ENCODE data around the gene PDYN.
"Not testable (repeated sequence)": the region's sequence is repeated elsewhere in the genome, so short reads cannot be mapped to it uniquely, and the experiment has no call there.

PDYN gene

DNA sequence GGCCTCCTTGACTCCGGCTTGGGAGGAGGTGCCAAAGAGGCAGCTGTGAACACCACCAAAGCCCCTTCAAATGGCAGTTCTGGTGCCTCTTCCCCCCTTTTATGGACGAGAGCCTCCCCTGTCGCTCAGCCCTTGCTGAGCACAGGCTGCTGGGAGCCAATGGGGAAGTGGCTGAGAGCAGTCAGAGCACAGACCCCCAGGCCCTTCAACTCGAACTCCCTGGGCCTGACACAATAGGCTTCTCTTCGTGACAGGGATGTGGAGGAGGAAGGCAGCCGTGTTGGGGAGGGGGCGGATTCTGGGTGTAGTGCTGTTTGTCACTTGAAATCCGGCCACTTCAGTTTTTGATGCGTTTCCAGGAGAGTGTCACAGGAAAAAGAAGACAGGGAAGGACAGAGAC, at the start of gene PDYN:
TSS of gene PDYN (minus strand) at position 73 of the 400 bp plus-strand sequence. CDS start 10,974 bp downstream, outside the sequence.
- Histone ChIP-seq H3K79me2 (ENCODE audit: control insufficient read depth, insufficient read depth, low read length, unreplicated experiment) (no peaks in the 10 kb centered on the region), H3K27me3 (ENCODE audit: insufficient read depth, low read length) (peaks cover 98% of the 10 kb centered on the region), H3K36me3 (ENCODE audit: insufficient read depth, low read length) (no peaks in the 10 kb centered on the region), H2AFZ (ENCODE audit: low read length, unreplicated experiment) (no peak within 1 kb of the TSS), H3K27ac (ENCODE audit: low read depth, low read length) (no peak within 1 kb of the TSS), H3K4me3 (ENCODE audit: low read depth, low read length) (no peak within 1 kb of the TSS), H3K4me1 (ENCODE audit: control insufficient read depth, insufficient read depth, low read length, unreplicated experiment) (no peaks in the 10 kb centered on the region)

DNA sequence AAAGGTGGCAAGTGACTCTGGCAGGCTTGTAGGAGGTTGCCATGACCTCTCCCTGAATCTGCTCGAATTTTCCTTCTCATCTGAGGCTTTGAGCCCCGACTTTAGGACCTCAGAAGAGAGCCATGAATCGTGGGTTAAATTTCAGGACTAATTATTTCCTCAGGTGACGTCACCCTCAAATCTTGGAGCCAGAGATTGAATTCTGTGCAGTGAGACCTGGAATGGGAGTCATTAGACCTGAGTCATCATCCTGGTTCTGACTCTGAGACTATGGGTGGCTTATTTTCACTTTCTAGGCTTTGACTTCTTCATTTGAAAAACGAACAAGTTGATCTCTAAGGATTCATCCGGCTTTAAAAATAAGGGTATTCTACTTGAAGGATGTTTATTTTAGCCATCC, 48.5 kb upstream of the PDYN start:
- Histone ChIP-seq H3K4me3 (ENCODE audit: low read depth, low read length) (no peak overlapping the region), H3K4me1 (ENCODE audit: control insufficient read depth, insufficient read depth, low read length, unreplicated experiment) (no peaks in the 10 kb centered on the region), H3K27ac (ENCODE audit: low read depth, low read length) (no peak overlapping the region), H2AFZ (ENCODE audit: low read length, unreplicated experiment) (no peak overlapping the region), H3K27me3 (ENCODE audit: insufficient read depth, low read length) (peaks cover 61% of the 10 kb centered on the region), H3K79me2 (ENCODE audit: control insufficient read depth, insufficient read depth, low read length, unreplicated experiment) (no peaks in the 10 kb centered on the region), H3K36me3 (ENCODE audit: insufficient read depth, low read length) (no peaks in the 10 kb centered on the region)

- H3K4me1 ChIP-seq (ENCODE audit: control insufficient read depth, insufficient read depth, low read length, unreplicated experiment): no peaks in the 10 kb centered on the region
- H3K79me2 ChIP-seq (ENCODE audit: control insufficient read depth, insufficient read depth, low read length, unreplicated experiment): no peaks in the 10 kb centered on the region
- no peak overlapping the region for H2AFZ ChIP-seq (ENCODE audit: low read length, unreplicated experiment)
- H3K4me3 ChIP-seq (ENCODE audit: low read depth, low read length): no peak overlapping the region
- H3K27ac ChIP-seq (ENCODE audit: low read depth, low read length): no peak overlapping the region
- H3K27me3 ChIP-seq (ENCODE audit: insufficient read depth, low read length): peaks cover 66% of the 10 kb centered on the region
- H3K36me3 ChIP-seq (ENCODE audit: insufficient read depth, low read length): no peaks in the 10 kb centered on the region
Observed at GRCh38 chr20:2038161-2038560, 44.3 kb upstream of the PDYN start.

GRCh38 chr20:2037296-2037914, 43.5 kb upstream of the PDYN start:
- no peak overlapping the region for H3K4me3 ChIP-seq (ENCODE audit: low read depth, low read length)

GRCh38 chr20:2036357-2036756, 42.5 kb upstream of the PDYN start:
- not testable (repeated sequence) for H3K79me2 ChIP-seq (ENCODE audit: control insufficient read depth, insufficient read depth, low read length, unreplicated experiment); H2AFZ ChIP-seq (ENCODE audit: low read length, unreplicated experiment); H3K27ac ChIP-seq (ENCODE audit: low read depth, low read length); H3K4me1 ChIP-seq (ENCODE audit: control insufficient read depth, insufficient read depth, low read length, unreplicated experiment); H3K4me3 ChIP-seq (ENCODE audit: low read depth, low read length); H3K36me3 ChIP-seq (ENCODE audit: insufficient read depth, low read length)
- H3K27me3 ChIP-seq (ENCODE audit: insufficient read depth, low read length): peaks cover 84% of the 10 kb centered on the region

More at GRCh38 chr20:2037296-2037914, 43.5 kb upstream of the PDYN start:
- Histone ChIP-seq H3K79me2 (ENCODE audit: control insufficient read depth, insufficient read depth, low read length, unreplicated experiment) (no peaks in the 10 kb centered on the region), H3K4me1 (ENCODE audit: control insufficient read depth, insufficient read depth, low read length, unreplicated experiment) (no peaks in the 10 kb centered on the region), H2AFZ (ENCODE audit: low read length, unreplicated experiment) (no peak overlapping the region), H3K36me3 (ENCODE audit: insufficient read depth, low read length) (no peaks in the 10 kb centered on the region), H3K27ac (ENCODE audit: low read depth, low read length) (no peak overlapping the region), H3K27me3 (ENCODE audit: insufficient read depth, low read length) (peaks cover 73% of the 10 kb centered on the region)

DNA sequence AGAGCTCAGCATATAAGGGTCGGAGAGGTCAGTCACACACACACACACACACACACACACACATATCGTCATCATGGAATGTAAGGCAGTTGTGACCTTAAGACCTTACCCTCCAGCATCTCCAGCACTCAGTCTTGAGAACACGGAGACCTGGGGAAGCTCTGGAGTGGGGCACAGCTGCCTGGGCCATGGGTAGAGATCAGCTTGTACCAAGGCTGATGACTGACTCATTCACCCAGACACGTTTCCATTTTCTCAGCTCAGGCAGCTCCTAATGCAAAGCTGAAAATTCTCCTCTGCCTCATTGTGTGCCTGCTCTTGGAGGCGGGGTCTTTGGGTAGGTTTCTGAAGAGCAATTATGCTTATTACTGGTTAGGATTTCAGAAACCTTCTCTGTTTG, 38.3 kb upstream of the PDYN start:
- H3K79me2 ChIP-seq (ENCODE audit: control insufficient read depth, insufficient read depth, low read length, unreplicated experiment): no peaks in the 10 kb centered on the region
- H3K4me3 ChIP-seq (ENCODE audit: low read depth, low read length): no peak overlapping the region
- H3K4me1 ChIP-seq (ENCODE audit: control insufficient read depth, insufficient read depth, low read length, unreplicated experiment): no peaks in the 10 kb centered on the region
- H3K27ac ChIP-seq (ENCODE audit: low read depth, low read length): no peak overlapping the region
- no peak overlapping the region for H2AFZ ChIP-seq (ENCODE audit: low read length, unreplicated experiment)
- H3K27me3 ChIP-seq (ENCODE audit: insufficient read depth, low read length): peaks cover 78% of the 10 kb centered on the region
- no peaks in the 10 kb centered on the region for H3K36me3 ChIP-seq (ENCODE audit: insufficient read depth, low read length)

DNA sequence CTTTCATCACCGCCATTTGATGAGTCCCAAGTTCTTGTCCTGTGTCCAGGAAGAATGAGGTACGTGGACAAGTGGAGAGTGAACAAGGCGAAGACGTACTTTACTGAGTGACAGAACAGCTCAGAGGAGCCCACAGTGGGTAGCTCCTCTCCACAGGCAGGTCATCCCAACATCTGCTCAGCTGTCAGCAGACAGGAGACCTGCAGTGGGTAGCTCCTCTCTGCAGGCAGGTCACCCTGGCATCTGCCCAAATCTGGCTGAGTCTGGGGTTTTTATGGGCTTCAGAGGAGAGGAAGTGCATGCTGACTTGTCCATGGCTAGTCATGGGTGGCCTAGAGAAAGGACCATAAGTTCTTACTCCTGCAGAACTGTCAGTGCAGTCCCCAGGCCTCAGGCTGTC, 32.7 kb upstream of the PDYN start:
- Histone ChIP-seq H2AFZ (ENCODE audit: low read length, unreplicated experiment) (no peak overlapping the region), H3K79me2 (ENCODE audit: control insufficient read depth, insufficient read depth, low read length, unreplicated experiment) (no peaks in the 10 kb centered on the region), H3K4me1 (ENCODE audit: control insufficient read depth, insufficient read depth, low read length, unreplicated experiment) (no peaks in the 10 kb centered on the region), H3K4me3 (ENCODE audit: low read depth, low read length) (no peak overlapping the region), H3K27ac (ENCODE audit: low read depth, low read length) (no peak overlapping the region), H3K36me3 (ENCODE audit: insufficient read depth, low read length) (no peaks in the 10 kb centered on the region), H3K27me3 (ENCODE audit: insufficient read depth, low read length) (peaks cover 69% of the 10 kb centered on the region)

DNA sequence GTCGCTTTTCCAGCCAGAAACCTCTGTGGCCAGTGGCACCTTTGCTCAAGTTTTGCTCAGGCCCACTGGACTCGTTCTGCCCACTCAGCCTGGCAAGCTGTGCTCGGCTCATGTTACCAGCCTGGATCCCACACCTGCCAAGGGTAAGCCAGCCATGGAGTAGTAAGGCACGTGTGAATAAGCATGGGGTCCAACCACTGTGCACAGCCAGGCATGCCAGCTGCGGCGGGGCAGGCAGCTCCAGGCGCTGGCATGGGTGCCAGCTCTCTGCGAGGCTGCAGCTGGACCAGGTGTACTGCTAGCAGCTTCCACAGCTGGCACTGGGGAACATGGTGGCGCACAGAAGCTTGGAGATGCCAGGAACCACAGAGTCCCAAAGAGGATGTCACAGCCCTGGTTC, 32.1 kb upstream of the PDYN start:
- no peak overlapping the region for H2AFZ ChIP-seq (ENCODE audit: low read length, unreplicated experiment)
- H3K4me3 ChIP-seq (ENCODE audit: low read depth, low read length): no peak overlapping the region
- H3K27me3 ChIP-seq (ENCODE audit: insufficient read depth, low read length): peaks cover 67% of the 10 kb centered on the region
- no peaks in the 10 kb centered on the region for H3K4me1 ChIP-seq (ENCODE audit: control insufficient read depth, insufficient read depth, low read length, unreplicated experiment)
- no peaks in the 10 kb centered on the region for H3K79me2 ChIP-seq (ENCODE audit: control insufficient read depth, insufficient read depth, low read length, unreplicated experiment)
- no peaks in the 10 kb centered on the region for H3K36me3 ChIP-seq (ENCODE audit: insufficient read depth, low read length)
- H3K27ac ChIP-seq (ENCODE audit: low read depth, low read length): no peak overlapping the region

DNA sequence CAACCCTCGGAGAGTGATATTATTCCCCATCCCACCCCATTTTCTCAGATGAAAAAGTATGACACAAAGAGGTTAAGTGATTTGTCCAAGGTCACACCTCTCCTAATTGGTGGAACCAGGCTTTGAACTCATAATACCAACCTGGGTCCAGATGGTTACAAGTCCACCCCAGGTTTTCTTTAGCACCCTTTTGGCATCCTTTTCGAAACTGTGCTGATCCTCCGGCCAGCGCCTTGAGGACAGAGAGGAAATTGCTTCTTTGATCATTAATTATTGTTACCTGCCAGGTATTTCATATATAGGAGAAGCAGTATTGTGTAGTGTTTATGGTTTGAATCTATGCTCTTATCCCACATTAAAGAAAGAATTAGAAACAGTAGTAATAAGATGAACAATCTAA, 29.3 kb upstream of the PDYN start:
- H3K36me3 ChIP-seq (ENCODE audit: insufficient read depth, low read length): no peaks in the 10 kb centered on the region
- peaks cover 79% of the 10 kb centered on the region for H3K27me3 ChIP-seq (ENCODE audit: insufficient read depth, low read length)

GRCh38 chr20:2022163-2022562, 28.3 kb upstream of the PDYN start:
- H3K27ac ChIP-seq (ENCODE audit: low read depth, low read length): no peak overlapping the region
- peaks cover 87% of the 10 kb centered on the region for H3K27me3 ChIP-seq (ENCODE audit: insufficient read depth, low read length)
- H3K4me3 ChIP-seq (ENCODE audit: low read depth, low read length): no peak overlapping the region
- H2AFZ ChIP-seq (ENCODE audit: low read length, unreplicated experiment): no peak overlapping the region
- H3K79me2 ChIP-seq (ENCODE audit: control insufficient read depth, insufficient read depth, low read length, unreplicated experiment): no peaks in the 10 kb centered on the region
- H3K4me1 ChIP-seq (ENCODE audit: control insufficient read depth, insufficient read depth, low read length, unreplicated experiment): no peaks in the 10 kb centered on the region
- H3K36me3 ChIP-seq (ENCODE audit: insufficient read depth, low read length): no peaks in the 10 kb centered on the region

More for the DNA sequence above, 29.3 kb upstream of the PDYN start:
- Histone ChIP-seq H3K4me3 (ENCODE audit: low read depth, low read length) (no peak overlapping the region), H3K4me1 (ENCODE audit: control insufficient read depth, insufficient read depth, low read length, unreplicated experiment) (no peaks in the 10 kb centered on the region), H3K27ac (ENCODE audit: low read depth, low read length) (no peak overlapping the region), H3K79me2 (ENCODE audit: control insufficient read depth, insufficient read depth, low read length, unreplicated experiment) (no peaks in the 10 kb centered on the region), H2AFZ (ENCODE audit: low read length, unreplicated experiment) (no peak overlapping the region)

GRCh38 chr20:2010533-2010932, 16.7 kb upstream of the PDYN start:
- H3K79me2 ChIP-seq (ENCODE audit: control insufficient read depth, insufficient read depth, low read length, unreplicated experiment): no peaks in the 10 kb centered on the region
- peaks cover 68% of the 10 kb centered on the region for H3K27me3 ChIP-seq (ENCODE audit: insufficient read depth, low read length)
- H3K36me3 ChIP-seq (ENCODE audit: insufficient read depth, low read length): no peaks in the 10 kb centered on the region
- H2AFZ ChIP-seq (ENCODE audit: low read length, unreplicated experiment): no peak overlapping the region
- H3K27ac ChIP-seq (ENCODE audit: low read depth, low read length): no peak overlapping the region
- no peak overlapping the region for H3K4me3 ChIP-seq (ENCODE audit: low read depth, low read length)
- no peaks in the 10 kb centered on the region for H3K4me1 ChIP-seq (ENCODE audit: control insufficient read depth, insufficient read depth, low read length, unreplicated experiment)
